Loucy (cell line): ENCODE measurements around the gene STOM.

Experiments used
- H2AFZ ChIP-seq: fragments of 200-600 bp; sonication (generic); 2 replicates; pipeline ENCODE4 v1.6.0; 2016; ENCODE audit warnings: antibody characterized with exemption, mild to moderate bottlenecking, low read length, moderate library complexity
- H3F3A ChIP-seq: fragments of 200-600 bp; 2 replicates; pipeline ENCODE4 v1.6.0; 2016; ENCODE audit warnings: antibody characterized with exemption, low read depth, mild to moderate bottlenecking
- H3K27me3 ChIP-seq: fragments of 200-600 bp; sonication (generic); 2 replicates; pipeline ENCODE4 v1.6.1; 2014; ENCODE audit warnings: low read length, mild to moderate bottlenecking; ENCODE audit not compliant: insufficient read depth, poor library complexity, severe bottlenecking
- H3K36me3 ChIP-seq: fragments of 200-600 bp; sonication (generic); 2 replicates; pipeline ENCODE4 v1.6.1; 2016; ENCODE audit warnings: low read length; ENCODE audit not compliant: insufficient read depth
- H3K4me1 ChIP-seq: fragments of 200-600 bp; sonication (generic); 2 replicates; pipeline ENCODE4 v1.5.1; 2014; ENCODE audit warnings: low read length, mild to moderate bottlenecking; ENCODE audit not compliant: insufficient read depth, poor library complexity, severe bottlenecking
- H3K4me2 ChIP-seq: fragments of 200-600 bp; sonication (generic); 2 replicates; pipeline ENCODE4 v1.6.0; 2014; ENCODE audit warnings: antibody characterized with exemption, low read length, low read depth, mild to moderate bottlenecking; ENCODE audit not compliant: poor library complexity, severe bottlenecking
- H3K4me3 ChIP-seq: fragments of 200-600 bp; sonication (generic); 2 replicates; pipeline ENCODE4 v1.5.1; 2014; ENCODE audit warnings: low read length, mild to moderate bottlenecking, mixed read lengths; ENCODE audit not compliant: poor library complexity, severe bottlenecking
- H3K79me2 ChIP-seq: fragments of 200-600 bp; sonication (generic); 2 replicates; pipeline ENCODE4 v1.6.1; 2014; ENCODE audit warnings: low read length; ENCODE audit not compliant: insufficient read depth
- H3K9ac ChIP-seq: fragments of 200-600 bp; sonication (generic); 2 replicates; pipeline ENCODE4 v1.6.0; 2014; ENCODE audit warnings: mild to moderate bottlenecking, low read depth, low read length, moderate library complexity; ENCODE audit not compliant: poor library complexity, severe bottlenecking
- H3K9me2 ChIP-seq: fragments of 200-600 bp; sonication (generic); replicated peaks from 2 replicates; pipeline ENCODE4 v1.6.1; 2016; ENCODE audit warnings: low read depth, low read length, mixed read lengths
- H3K9me3 ChIP-seq: fragments of 200-600 bp; sonication (generic); 2 replicates; pipeline ENCODE4 v1.6.1; 2014; ENCODE audit warnings: mild to moderate bottlenecking, antibody characterized with exemption, low read length, low read depth; ENCODE audit not compliant: insufficient read depth
- H4K20me1 ChIP-seq: fragments of 200-600 bp; sonication (generic); 2 replicates; pipeline ENCODE4 v1.6.0; 2014; ENCODE audit warnings: antibody characterized with exemption, low read length, mild to moderate bottlenecking; ENCODE audit not compliant: insufficient read depth, poor library complexity, severe bottlenecking
- EZH2phosphoT487 ChIP-seq: fragments of 200-600 bp; IDR thresholded peaks from 2 replicates; pipeline ENCODE4 v1.6.1; 2018; ENCODE audit warnings: antibody characterized with exemption, mild to moderate bottlenecking, moderate library complexity, borderline replicate concordance
- TF ChIP-seq, protein P1 (sequence below): fragments of 200-600 bp; sonication (generic); conservative IDR thresholded peaks from 2 replicates; pipeline ENCODE4 v1.5.1; 2014; ENCODE audit warnings: mild to moderate bottlenecking, antibody characterized with exemption, low read length

STOM gene

GRCh38 chr9:121386442-121387175, 16.6 kb upstream of the STOM start:
- no peaks in the 10 kb centered on the region for H3K4me1 ChIP-seq
- TF ChIP-seq, protein P1, sequence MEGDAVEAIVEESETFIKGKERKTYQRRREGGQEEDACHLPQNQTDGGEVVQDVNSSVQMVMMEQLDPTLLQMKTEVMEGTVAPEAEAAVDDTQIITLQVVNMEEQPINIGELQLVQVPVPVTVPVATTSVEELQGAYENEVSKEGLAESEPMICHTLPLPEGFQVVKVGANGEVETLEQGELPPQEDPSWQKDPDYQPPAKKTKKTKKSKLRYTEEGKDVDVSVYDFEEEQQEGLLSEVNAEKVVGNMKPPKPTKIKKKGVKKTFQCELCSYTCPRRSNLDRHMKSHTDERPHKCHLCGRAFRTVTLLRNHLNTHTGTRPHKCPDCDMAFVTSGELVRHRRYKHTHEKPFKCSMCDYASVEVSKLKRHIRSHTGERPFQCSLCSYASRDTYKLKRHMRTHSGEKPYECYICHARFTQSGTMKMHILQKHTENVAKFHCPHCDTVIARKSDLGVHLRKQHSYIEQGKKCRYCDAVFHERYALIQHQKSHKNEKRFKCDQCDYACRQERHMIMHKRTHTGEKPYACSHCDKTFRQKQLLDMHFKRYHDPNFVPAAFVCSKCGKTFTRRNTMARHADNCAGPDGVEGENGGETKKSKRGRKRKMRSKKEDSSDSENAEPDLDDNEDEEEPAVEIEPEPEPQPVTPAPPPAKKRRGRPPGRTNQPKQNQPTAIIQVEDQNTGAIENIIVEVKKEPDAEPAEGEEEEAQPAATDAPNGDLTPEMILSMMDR: no peak
- no peak for TF ChIP-seq EZH2phosphoT487
- H4K20me1 ChIP-seq: no peaks in the 10 kb centered on the region
- H2AFZ ChIP-seq: no peak overlapping the region
- no peaks in the 10 kb centered on the region for H3K9me3 ChIP-seq
- H3K4me2 ChIP-seq: no peak overlapping the region
- H3K27me3 ChIP-seq: no peaks in the 10 kb centered on the region
- no peak overlapping the region for H3K4me3 ChIP-seq
- H3F3A ChIP-seq: peaks cover 3% of the 10 kb centered on the region; the same call in 1 of the 2 replicates
- H3K79me2 ChIP-seq: no peaks in the 10 kb centered on the region
- no peaks in the 10 kb centered on the region for H3K9me2 ChIP-seq
- no peaks in the 10 kb centered on the region for H3K36me3 ChIP-seq
- H3K9ac ChIP-seq: no peak overlapping the region

- Histone ChIP-seq H3K4me1 (no peaks in the 10 kb centered on the region), H3K36me3 (no peaks in the 10 kb centered on the region), H3K79me2 (no peaks in the 10 kb centered on the region), H3F3A (peaks cover 3% of the 10 kb centered on the region; the same call in 1 of the 2 replicates), H3K4me3 (no peak overlapping the region), H3K9me3 (no peaks in the 10 kb centered on the region), H3K4me2 (no peak overlapping the region), H3K9ac (no peak overlapping the region), H3K27me3 (no peaks in the 10 kb centered on the region), H2AFZ (no peak overlapping the region), H4K20me1 (no peaks in the 10 kb centered on the region), H3K9me2 (no peaks in the 10 kb centered on the region)
- TF ChIP-seq, protein P1: no peak
- no peak for TF ChIP-seq EZH2phosphoT487
Observed at GRCh38 chr9:121383715-121384114, 13.7 kb upstream of the STOM start.

GRCh38 chr9:121380846-121381245, 10.8 kb upstream of the STOM start:
- Histone ChIP-seq H3K9me2 (no peaks in the 10 kb centered on the region), H4K20me1 (no peaks in the 10 kb centered on the region), H3K9ac (no peak overlapping the region), H3K4me3 (no peak overlapping the region), H3K9me3 (peaks cover 6% of the 10 kb centered on the region; the same call in 1 of the 2 replicates), H3K4me2 (no peak overlapping the region), H3K79me2 (no peaks in the 10 kb centered on the region), H3K27me3 (no peaks in the 10 kb centered on the region), H3F3A (peaks cover 2% of the 10 kb centered on the region; the same call in 1 of the 2 replicates), H2AFZ (no peak overlapping the region), H3K4me1 (no peaks in the 10 kb centered on the region), H3K36me3 (no peaks in the 10 kb centered on the region)
- TF ChIP-seq EZH2phosphoT487: no peak
- TF ChIP-seq, protein P1: no peak
